Smooth muscle cell (in vitro differentiated cells): ENCODE results near the gene TBK1. TPM values are rescaled to one million over a fixed set of nuclear protein-coding genes. Genes with fewer than 3 reads are reported as not detected.
A peak's percentile ranks its signal among the peaks of the same experiment; 100 is the strongest.

Experiments
- DNase-seq: peaks from one replicate; lab custom pipeline; 2025; ENCODE audit not compliant: unreplicated experiment; lab: John Stamatoyannopoulos, UW
- H2AFZ ChIP-seq: fragments of 200-600 bp; sonication (generic); 2 replicates; pipeline ENCODE4 v1.6.0; 2016; ENCODE audit warnings: antibody characterized with exemption, low read depth, mild to moderate bottlenecking
- H3F3A ChIP-seq: fragments of 200-600 bp; sonication (generic); 2 replicates; pipeline ENCODE4 v1.6.0; 2017; ENCODE audit warnings: antibody characterized with exemption, low read depth
- H3K27ac ChIP-seq: fragments of 200-600 bp; sonication (generic); 2 replicates; pipeline ENCODE4 v1.5.1; 2016; ENCODE audit warnings: low read depth, mild to moderate bottlenecking
- H3K27me3 ChIP-seq: fragments of 200-600 bp; sonication (generic); 2 replicates; pipeline ENCODE4 v1.6.1; 2016; ENCODE audit warnings: low read depth, mild to moderate bottlenecking
- H3K36me3 ChIP-seq: fragments of 200-600 bp; sonication (generic); 2 replicates; pipeline ENCODE4 v1.5.1; 2016; ENCODE audit warnings: low read depth
- H3K4me1 ChIP-seq: fragments of 200-600 bp; sonication (generic); 2 replicates; pipeline ENCODE4 v1.5.1; 2016; ENCODE audit warnings: low read depth
- H3K4me2 ChIP-seq: fragments of 200-600 bp; sonication (generic); 2 replicates; pipeline ENCODE4 v1.6.0; 2016; ENCODE audit warnings: mild to moderate bottlenecking
- H3K4me3 ChIP-seq: fragments of 200-600 bp; sonication (generic); 2 replicates; pipeline ENCODE4 v1.5.1; 2016; ENCODE audit warnings: mild to moderate bottlenecking
- H3K79me2 ChIP-seq: fragments of 200-600 bp; sonication (generic); 2 replicates; pipeline ENCODE4 v1.6.0; 2016; ENCODE audit warnings: low read depth, mild to moderate bottlenecking
- H3K9ac ChIP-seq: fragments of 200-600 bp; sonication (generic); 2 replicates; pipeline ENCODE4 v1.6.0; 2016; ENCODE audit warnings: low read depth
- H3K9me3 ChIP-seq: fragments of 200-600 bp; sonication (generic); replicated peaks from 2 replicates; pipeline ENCODE4 v1.5.1; 2016; ENCODE audit warnings: low read depth
- H4K20me1 ChIP-seq: fragments of 200-600 bp; sonication (generic); 2 replicates; pipeline ENCODE4 v1.6.0; 2016; ENCODE audit warnings: low read depth
- WGBS: methylation state at CpG from one replicate; pipeline ENCODE4 v1.1.7; 2016; ENCODE audit warnings: low lambda C conversion rate; 5-methylcytosine and 5-hydroxymethylcytosine counted together
- polyA plus RNA-seq: library from polyadenylated mRNA; unstranded; fragments of >200 nt; fragmentation: Nextera tagmentation; extraction: Ambion mirVana; gene quantifications from 2 replicates; pipeline ENCODE4 v1.2.1, GENCODE V29; 2016
- total RNA-seq: library from RNA; depleted of rRNA; stranded (reverse); fragments of >200 nt; gene quantifications from 2 replicates; pipeline ENCODE4 v1.2.3, GENCODE V29; 2014
- TF ChIP-seq, protein P1 (sequence below): fragments of 200-600 bp; sonication (generic); IDR thresholded peaks from 2 replicates; pipeline ENCODE4 v1.5.1; 2017; ENCODE audit warnings: borderline replicate concordance, mild to moderate bottlenecking, antibody characterized with exemption; ENCODE audit not compliant: insufficient read depth, poor library complexity, severe bottlenecking

Gene TBK1
- 28.9 and 38.3 TPM in 2 replicates for total RNA-seq
- 11.9 and 16.8 TPM in 2 replicates for polyA plus RNA-seq

DNA sequence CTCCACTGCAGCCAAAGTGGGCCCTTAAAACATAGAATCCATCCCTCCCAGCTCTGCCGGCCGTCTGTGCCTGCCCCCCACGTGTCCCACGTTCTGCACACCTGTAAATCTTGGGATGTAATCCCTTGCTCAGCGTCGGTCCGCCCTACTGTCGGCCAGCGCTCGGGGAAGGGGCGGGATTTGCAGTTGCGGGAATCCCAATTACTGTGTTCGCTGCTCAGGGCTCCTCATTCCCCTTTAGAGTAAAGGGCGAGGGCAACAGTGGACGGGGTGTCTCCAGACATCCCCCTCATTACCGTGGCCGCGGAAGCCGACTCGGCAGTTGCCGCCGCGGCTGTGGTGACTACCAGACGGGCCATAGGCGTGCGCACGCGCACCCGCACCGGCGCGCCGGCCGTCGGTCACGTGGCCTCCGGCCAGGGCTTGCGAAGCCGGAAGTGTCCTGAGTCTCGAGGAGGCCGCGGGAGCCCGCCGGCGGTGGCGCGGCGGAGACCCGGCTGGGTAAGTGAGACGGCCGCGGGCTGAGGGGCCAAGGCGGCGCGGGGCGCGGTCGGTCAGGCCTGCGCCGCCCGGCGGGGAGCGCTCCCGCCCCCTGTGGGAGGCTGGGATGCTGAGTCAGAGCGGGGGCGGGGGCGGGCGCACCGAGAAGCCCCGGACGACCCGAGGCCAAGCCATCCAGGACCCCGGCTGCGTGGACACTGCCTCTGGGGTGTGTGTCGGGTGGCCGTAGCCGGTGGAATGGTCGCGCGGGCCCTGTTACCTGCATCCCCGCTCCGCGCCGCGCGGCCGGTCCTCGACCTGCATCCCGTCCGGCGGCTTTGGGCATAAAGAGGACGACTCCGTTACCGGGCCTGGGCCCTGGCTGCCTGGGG is at the start of gene TBK1:
TSS of gene TBK1 (plus strand) at position 434 of the 872 bp plus-strand sequence. CDS start 3,751 bp downstream, outside the sequence.
- peaks cover 23% of the 10 kb centered on the region for H3K4me1 ChIP-seq
- peaks cover 39% of the 10 kb centered on the region for H3K79me2 ChIP-seq
- H3F3A ChIP-seq, result peaks cover 23% of the 10 kb centered on the region
- peak; percentile 59 for DNase-seq
- no peaks in the 10 kb centered on the region for H3K27me3 ChIP-seq
- peak within 1 kb of the TSS; percentile 95 for H3K4me3 ChIP-seq
- no peaks in the 10 kb centered on the region for H3K9me3 ChIP-seq
- TF ChIP-seq, protein P1, sequence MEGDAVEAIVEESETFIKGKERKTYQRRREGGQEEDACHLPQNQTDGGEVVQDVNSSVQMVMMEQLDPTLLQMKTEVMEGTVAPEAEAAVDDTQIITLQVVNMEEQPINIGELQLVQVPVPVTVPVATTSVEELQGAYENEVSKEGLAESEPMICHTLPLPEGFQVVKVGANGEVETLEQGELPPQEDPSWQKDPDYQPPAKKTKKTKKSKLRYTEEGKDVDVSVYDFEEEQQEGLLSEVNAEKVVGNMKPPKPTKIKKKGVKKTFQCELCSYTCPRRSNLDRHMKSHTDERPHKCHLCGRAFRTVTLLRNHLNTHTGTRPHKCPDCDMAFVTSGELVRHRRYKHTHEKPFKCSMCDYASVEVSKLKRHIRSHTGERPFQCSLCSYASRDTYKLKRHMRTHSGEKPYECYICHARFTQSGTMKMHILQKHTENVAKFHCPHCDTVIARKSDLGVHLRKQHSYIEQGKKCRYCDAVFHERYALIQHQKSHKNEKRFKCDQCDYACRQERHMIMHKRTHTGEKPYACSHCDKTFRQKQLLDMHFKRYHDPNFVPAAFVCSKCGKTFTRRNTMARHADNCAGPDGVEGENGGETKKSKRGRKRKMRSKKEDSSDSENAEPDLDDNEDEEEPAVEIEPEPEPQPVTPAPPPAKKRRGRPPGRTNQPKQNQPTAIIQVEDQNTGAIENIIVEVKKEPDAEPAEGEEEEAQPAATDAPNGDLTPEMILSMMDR, result no peak
- H3K4me2 ChIP-seq, result peak within 1 kb of the TSS; percentile 96
- H3K9ac ChIP-seq, result peak within 1 kb of the TSS; percentile 100
- H4K20me1 ChIP-seq, result peaks cover 24% of the 10 kb centered on the region
- no peaks in the 10 kb centered on the region for H3K36me3 ChIP-seq
- peak within 1 kb of the TSS; percentile 100 for H3K27ac ChIP-seq
- under 1% methylated on average over 74 of the region's 94 CpGs for WGBS
- peak within 1 kb of the TSS; percentile 83 for H2AFZ ChIP-seq

DNA sequence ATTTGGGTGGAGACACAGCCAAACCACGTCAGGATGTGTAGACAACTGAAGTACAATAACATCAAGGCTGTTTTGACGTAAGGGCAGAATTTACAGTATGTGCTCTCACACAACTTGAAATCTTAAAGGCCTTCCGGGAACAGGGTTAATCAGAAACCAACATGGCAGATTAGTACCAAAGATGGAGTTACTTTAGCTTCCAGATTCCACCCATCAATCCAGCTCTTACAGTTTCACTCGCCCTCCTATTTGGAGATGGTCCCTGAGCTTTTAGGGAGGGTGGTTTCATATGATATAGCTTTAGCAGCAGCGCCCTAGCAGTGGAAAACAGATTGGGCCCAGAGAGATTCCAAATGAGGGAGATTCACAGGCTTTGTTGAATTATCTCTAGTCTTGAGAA is 49.7 kb upstream of the TBK1 start:
- no peaks in the 10 kb centered on the region for H3K27me3 ChIP-seq
- peaks cover 18% of the 10 kb centered on the region for H4K20me1 ChIP-seq
- H3K9ac ChIP-seq, result no peak overlapping the region
- H3F3A ChIP-seq, result peaks cover 6% of the 10 kb centered on the region
- DNase-seq, result no peak
- peaks cover 11% of the 10 kb centered on the region for H3K4me1 ChIP-seq
- 96% methylated on average over 5 of the region's 5 CpGs for WGBS
- no peaks in the 10 kb centered on the region for H3K9me3 ChIP-seq
- H3K79me2 ChIP-seq, result peaks cover 18% of the 10 kb centered on the region
- H3K4me3 ChIP-seq, result no peak overlapping the region
- no peaks in the 10 kb centered on the region for H3K36me3 ChIP-seq
- TF ChIP-seq, protein P1, result no peak
- H3K27ac ChIP-seq, result no peak overlapping the region
- no peak overlapping the region for H2AFZ ChIP-seq
- no peak overlapping the region for H3K4me2 ChIP-seq

DNA sequence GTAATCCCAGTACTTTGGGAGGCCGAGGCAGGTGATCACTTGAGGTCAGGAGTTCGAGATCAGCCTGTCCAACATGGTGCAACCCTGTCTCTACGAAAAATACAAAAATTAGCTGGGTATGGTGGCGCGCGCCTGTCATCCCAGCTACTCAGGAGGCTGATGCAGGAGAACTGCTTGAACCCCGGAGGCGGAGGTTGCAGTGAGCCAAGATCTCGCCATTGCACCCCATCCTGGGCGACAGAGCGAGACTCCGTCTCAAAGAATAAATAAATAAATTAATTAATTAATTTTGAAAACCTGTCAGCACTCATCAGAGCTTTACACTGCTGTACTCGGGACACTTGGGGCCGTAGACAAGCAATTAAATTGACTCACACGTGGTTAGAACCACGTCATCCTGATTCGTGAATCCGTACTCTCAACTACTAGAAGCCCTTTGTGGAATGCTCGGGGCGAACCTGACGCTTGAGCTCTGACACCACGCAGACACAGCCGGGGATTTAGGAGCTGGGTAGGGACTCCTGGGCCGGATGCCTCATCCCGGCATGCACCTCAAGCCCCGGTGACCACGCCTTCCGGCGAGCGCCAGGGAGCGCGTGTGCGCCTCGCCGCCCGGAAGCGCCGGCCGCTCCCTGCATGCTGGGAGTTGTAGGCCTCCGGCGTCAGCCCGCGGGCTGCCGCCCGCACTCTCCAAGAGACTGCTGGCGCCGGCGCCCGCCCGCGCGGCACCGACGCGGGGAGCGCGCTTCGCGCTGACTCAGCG is 48.0 kb upstream of the TBK1 start, which contains the start of gene XPOT:
TSS of gene XPOT (plus strand) at position 686 of the 763 bp plus-strand sequence. CDS start 5,644 bp downstream, outside the sequence.
- TF ChIP-seq, protein P1, result no peak

More for the DNA sequence above, 48.0 kb upstream of the TBK1 start, which contains the start of gene XPOT:
- peak within 1 kb of the TSS; percentile 99 for H3K9ac ChIP-seq
- no peaks in the 10 kb centered on the region for H3K27me3 ChIP-seq
- H3F3A ChIP-seq, result peaks cover 6% of the 10 kb centered on the region
- no peaks in the 10 kb centered on the region for H3K36me3 ChIP-seq
- WGBS, result 15% methylated on average over 59 of the region's 60 CpGs
- DNase-seq, result peak; percentile 91
- peaks cover 35% of the 10 kb centered on the region for H3K79me2 ChIP-seq
- peak within 1 kb of the TSS; percentile 98 for H3K4me2 ChIP-seq
- peak within 1 kb of the TSS; percentile 87 for H2AFZ ChIP-seq
- H3K9me3 ChIP-seq, result no peaks in the 10 kb centered on the region
- peak within 1 kb of the TSS; percentile 97 for H3K4me3 ChIP-seq
- peaks cover 19% of the 10 kb centered on the region for H3K4me1 ChIP-seq
- peak within 1 kb of the TSS; percentile 100 for H3K27ac ChIP-seq
- peaks cover 35% of the 10 kb centered on the region for H4K20me1 ChIP-seq
